ENCODE results near the gene TEAD3.

The TEAD3 gene

DNA sequence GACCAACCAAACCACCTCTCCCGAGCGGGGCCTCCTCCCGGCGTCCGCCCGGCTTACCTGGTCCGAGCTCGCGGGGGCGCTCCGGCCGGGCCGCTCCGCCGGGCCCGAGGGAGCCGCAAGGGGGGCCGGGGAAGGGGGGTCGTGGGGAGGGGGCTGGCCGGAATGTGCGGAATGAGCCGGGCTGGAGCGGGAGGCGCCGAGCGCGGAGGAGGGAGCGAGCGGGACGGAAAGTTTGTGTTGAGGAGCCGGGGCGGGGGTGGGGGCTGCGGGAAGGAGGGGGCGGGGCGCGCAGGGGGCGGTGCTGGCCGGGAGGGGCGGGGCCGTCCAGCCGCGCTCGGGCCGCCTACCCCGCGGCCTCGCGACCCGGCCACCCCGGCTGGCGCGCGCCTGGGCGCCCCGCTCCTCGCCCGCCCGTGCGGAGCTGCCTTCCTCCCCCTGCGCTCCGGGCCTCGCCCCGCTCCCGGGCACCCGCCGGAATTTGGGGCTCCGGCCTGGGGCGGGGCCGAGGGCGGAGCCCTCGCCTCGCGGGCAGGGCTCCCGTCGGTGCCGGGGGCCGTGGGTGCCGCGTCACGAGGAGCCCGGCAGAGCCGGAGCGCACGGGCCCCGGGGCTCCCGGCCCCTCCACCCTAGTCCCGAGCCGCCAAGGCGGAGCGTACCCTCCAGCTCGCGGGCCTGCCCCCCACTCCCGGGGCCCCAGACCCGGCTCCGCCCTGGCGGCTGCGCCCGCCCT lies at the start of gene TEAD3:
Gene TEAD3 (minus strand): TSS at position 239 of the 730 bp plus-strand sequence.
- Histone ChIP-seq H3K27me3 (ENCODE audit: control insufficient read depth, insufficient read depth, low read length) (no peaks in the 10 kb centered on the region), H3K9ac (peak within 1 kb of the TSS; percentile 89), H3K36me3 (ENCODE audit: control insufficient read depth, insufficient read depth, low read length) (no peaks in the 10 kb centered on the region), H3K4me2 (ENCODE audit: low read length) (peak within 1 kb of the TSS; percentile 94), H2AFZ (peak within 1 kb of the TSS; percentile 99), H3K79me2 (peaks cover 9% of the 10 kb centered on the region), H3K9me3 (ENCODE audit: control insufficient read depth, low read length) (no peaks in the 10 kb centered on the region), H3K4me1 (peaks cover 42% of the 10 kb centered on the region), H3K4me3 (ENCODE audit: low read depth, low read length) (peak within 1 kb of the TSS; percentile 67), H3K27ac (peak within 1 kb of the TSS; percentile 78)
- TF ChIP-seq, protein P1, sequence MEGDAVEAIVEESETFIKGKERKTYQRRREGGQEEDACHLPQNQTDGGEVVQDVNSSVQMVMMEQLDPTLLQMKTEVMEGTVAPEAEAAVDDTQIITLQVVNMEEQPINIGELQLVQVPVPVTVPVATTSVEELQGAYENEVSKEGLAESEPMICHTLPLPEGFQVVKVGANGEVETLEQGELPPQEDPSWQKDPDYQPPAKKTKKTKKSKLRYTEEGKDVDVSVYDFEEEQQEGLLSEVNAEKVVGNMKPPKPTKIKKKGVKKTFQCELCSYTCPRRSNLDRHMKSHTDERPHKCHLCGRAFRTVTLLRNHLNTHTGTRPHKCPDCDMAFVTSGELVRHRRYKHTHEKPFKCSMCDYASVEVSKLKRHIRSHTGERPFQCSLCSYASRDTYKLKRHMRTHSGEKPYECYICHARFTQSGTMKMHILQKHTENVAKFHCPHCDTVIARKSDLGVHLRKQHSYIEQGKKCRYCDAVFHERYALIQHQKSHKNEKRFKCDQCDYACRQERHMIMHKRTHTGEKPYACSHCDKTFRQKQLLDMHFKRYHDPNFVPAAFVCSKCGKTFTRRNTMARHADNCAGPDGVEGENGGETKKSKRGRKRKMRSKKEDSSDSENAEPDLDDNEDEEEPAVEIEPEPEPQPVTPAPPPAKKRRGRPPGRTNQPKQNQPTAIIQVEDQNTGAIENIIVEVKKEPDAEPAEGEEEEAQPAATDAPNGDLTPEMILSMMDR (IDR thresholded peaks at IDR 0.05) = no peak

DNA sequence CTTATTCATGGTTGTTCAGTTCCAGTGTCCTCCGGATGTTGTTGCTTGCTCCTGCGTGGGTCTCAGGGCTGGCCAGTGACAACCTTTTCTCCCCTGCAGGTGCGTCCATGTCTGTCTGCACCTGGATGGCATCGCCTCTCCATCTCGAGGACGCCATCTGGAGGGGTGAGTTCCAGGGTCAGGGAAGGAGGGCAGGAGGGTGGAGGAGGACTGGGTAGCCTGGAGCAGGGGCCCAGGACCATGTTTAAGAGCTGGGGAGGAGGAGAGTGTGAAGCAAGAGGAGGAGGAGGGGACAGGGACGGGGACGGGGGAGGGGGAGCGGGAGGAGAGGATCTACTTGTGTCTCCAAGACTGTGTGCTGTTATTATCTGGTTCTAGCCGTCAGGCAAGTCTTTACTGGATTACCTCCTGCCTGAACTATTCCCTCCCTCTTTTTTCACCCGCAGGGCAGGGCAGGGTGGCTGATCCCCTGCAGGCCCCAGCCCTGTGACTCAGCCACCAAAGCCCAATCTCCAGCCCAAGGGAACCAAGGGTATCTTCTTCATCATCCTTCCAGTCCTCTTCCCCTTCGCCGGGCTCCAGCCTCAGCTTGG lies 48.0 kb upstream of the TEAD3 start:
- H3K27me3 ChIP-seq (ENCODE audit: control insufficient read depth, insufficient read depth, low read length) = no peaks in the 10 kb centered on the region
- H3K4me3 ChIP-seq (ENCODE audit: low read depth, low read length) = no peak overlapping the region
- no peaks in the 10 kb centered on the region for H3K4me1 ChIP-seq
- TF ChIP-seq, protein P1 (IDR thresholded peaks at IDR 0.05) = no peak
- H3K9ac ChIP-seq = no peak overlapping the region
- no peak overlapping the region for H3K4me2 ChIP-seq (ENCODE audit: low read length)
- no peaks in the 10 kb centered on the region for H3K9me3 ChIP-seq (ENCODE audit: control insufficient read depth, low read length)
- peak overlapping the region; percentile 17 for H2AFZ ChIP-seq
- H3K36me3 ChIP-seq (ENCODE audit: control insufficient read depth, insufficient read depth, low read length) = no peaks in the 10 kb centered on the region
- no peak overlapping the region for H3K27ac ChIP-seq
- H3K79me2 ChIP-seq = no peaks in the 10 kb centered on the region

DNA sequence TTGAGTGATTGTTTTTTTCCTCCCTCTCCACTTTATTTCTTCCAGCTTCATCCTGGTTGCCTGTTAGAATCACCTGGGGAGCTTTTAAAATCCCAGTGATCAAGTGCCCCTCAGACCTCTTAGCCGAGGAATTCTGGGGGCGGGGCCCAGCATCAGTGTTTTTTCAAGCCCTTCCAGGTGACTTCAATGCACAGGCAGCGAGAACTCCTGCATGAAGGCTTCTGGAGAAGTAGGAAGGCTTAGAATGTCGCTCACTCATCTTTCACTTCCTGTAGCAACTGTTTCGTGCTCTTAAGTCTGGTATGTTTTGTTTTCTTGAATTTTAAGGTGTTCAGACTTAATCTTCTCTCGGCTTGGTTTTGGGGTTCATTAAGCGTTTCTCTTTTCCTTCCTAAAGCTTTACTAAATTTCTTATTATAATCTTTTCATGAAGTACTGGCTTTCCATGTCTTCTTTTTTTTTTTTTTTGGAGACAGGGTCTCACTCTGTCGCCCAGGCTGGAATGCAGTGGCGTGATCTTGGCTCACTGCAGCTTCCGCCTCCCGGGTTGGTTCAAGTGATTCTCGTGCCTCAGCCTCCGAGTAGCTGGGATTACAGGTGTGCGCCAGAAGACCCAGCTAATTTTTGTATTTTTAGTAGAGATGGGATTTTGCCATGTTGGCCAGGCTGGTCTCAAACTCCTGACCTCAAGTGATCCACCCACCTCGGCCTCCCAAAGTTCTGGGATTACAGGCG lies 46.7 kb upstream of the TEAD3 start:
- H3K4me3 ChIP-seq (ENCODE audit: low read depth, low read length) = no peak overlapping the region
- no peaks in the 10 kb centered on the region for H3K9me3 ChIP-seq (ENCODE audit: control insufficient read depth, low read length)
- no peak overlapping the region for H3K9ac ChIP-seq
- no peak overlapping the region for H3K27ac ChIP-seq
- H3K36me3 ChIP-seq (ENCODE audit: control insufficient read depth, insufficient read depth, low read length) = no peaks in the 10 kb centered on the region
- no peaks in the 10 kb centered on the region for H3K4me1 ChIP-seq
- H3K4me2 ChIP-seq (ENCODE audit: low read length) = no peak overlapping the region
- H3K79me2 ChIP-seq = no peaks in the 10 kb centered on the region
- TF ChIP-seq, protein P1 (IDR thresholded peaks at IDR 0.05) = no peak
- no peaks in the 10 kb centered on the region for H3K27me3 ChIP-seq (ENCODE audit: control insufficient read depth, insufficient read depth, low read length)
- H2AFZ ChIP-seq = no peak overlapping the region

DNA sequence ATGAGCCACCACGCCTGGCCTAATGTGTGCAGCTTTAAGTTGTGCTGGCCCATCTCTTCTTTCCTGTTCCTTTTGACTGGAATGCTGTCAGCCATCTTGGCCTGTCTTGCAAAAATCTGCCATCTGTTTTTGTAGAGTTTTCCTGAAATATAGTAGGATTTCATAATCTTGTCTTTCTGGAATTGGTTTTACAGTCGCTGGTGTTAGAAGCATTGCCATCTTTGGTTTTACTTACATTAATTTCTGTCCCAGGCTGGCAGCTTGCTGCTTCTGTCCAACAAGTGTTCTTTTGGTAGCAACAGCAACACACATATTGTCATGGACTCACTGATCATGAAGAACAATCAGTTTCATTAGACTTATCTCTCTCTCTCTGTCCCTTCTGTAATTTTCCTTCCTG lies 45.0 kb upstream of the TEAD3 start:
- Histone ChIP-seq H3K36me3 (ENCODE audit: control insufficient read depth, insufficient read depth, low read length) (no peaks in the 10 kb centered on the region), H3K4me1 (no peaks in the 10 kb centered on the region), H3K4me3 (ENCODE audit: low read depth, low read length) (no peak overlapping the region), H3K9me3 (ENCODE audit: control insufficient read depth, low read length) (no peaks in the 10 kb centered on the region), H3K27me3 (ENCODE audit: control insufficient read depth, insufficient read depth, low read length) (no peaks in the 10 kb centered on the region), H2AFZ (no peak overlapping the region), H3K79me2 (no peaks in the 10 kb centered on the region), H3K4me2 (ENCODE audit: low read length) (no peak overlapping the region), H3K9ac (no peak overlapping the region), H3K27ac (no peak overlapping the region)
- TF ChIP-seq, protein P1 (IDR thresholded peaks at IDR 0.05) = no peak
